NCI-H2081 (cell line): Measurements from ENCODE around the gene ST6GALNAC1.
"Not testable (repeated sequence)": the region's sequence is repeated elsewhere in the genome, so short reads cannot be mapped to it uniquely, and the experiment has no call there.

Experiments
- DNase-seq, 2 experiments: peaks; one replicate each; lab custom pipeline; 2025; lab: John Stamatoyannopoulos, UW

The ST6GALNAC1 gene

DNA sequence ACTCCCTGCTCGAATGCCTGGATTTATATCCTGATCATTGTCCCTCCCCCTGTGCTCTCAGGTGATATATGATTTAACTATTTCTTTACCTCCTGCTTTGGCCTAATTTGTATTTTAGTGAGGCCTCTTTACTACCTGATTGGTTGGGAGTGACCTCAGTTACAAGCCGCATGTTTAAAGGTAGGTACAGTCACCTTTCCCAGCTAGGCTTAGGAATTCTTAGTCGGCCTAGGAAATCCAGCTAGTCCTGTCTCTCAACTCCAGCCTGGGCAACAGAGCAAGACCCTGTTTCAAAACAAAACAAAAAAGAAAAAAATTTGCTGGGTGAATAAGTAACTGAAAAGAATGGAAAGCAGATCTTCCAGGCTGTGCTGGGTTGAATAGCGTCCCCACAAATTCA, 31.1 kb downstream of the ST6GALNAC1 start:
- DNase-seq: no peak

DNA sequence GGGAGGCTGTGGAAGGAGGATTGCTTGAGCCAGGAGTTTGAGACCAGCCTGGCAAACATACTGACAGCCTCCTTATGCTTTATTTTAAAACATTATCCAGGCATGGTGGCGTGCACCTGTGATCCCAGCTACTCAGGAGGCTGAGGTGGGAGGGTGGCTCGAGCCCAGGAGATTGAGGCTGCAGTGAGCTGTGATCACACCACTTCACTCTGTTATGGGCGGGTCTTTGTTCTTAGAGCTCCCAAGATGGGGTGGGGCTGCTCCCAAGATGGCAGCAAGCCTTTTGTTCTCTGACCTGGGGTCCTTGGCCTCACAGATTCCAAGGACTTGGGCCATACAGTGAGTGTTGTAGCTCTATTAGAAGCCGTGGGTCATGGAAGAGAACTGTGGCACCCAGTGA, 31.8 kb downstream of the ST6GALNAC1 start:
- no peak for DNase-seq

DNA sequence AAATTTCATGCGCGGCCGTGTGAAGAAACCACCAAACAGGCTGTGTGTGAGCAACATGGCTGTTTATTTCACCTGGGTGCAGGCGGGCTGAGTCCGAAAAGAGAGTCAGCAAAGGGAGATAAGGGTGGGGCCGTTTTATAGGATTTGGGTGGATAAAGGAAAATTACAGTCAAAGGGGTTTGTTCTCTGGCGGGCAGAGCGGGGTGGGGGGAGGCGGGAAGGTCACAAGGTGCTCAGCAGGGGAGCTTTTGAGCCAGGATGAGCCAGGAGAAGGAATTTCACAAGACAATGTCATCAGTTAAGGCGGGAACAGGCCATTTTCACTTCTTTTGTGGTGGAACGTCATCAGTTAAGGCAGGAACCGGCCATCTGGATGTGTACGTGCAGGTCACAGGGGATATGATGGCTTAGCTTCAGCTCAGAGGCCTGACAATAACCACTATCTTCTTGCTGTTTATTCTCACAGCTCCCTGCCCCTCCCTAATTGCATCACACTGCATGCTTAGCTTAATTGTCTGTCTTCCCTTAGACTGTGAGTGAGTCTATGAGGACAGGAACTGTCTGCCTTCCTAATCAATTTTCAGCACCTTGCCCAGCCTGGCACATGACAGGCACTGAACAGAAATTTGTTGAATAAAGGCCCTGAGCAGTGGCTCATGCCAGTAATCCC, 32.3 kb downstream of the ST6GALNAC1 start:
- DNase-seq: peak in 1 of 2 experiments; percentile 17

DNA sequence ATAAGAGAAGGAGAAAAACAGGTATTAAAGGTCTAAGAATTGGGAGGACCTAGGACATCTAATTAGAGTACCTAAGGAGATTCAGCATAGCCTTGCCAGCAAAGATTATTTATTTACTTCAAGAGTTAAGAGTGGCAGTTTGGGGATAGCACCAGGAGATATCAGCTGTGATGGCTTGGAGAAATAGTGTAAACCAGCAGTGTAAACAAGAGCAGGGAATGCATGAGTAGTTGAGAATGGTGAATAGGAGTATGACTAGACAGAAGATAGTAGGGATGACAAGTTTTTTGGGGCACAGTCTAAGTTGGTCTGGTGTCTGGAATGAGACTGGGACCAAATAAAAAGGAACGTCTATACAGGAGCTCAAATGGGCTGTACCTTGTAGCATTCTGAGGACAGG, 36.9 kb downstream of the ST6GALNAC1 start:
- not testable (repeated sequence) for DNase-seq

DNA sequence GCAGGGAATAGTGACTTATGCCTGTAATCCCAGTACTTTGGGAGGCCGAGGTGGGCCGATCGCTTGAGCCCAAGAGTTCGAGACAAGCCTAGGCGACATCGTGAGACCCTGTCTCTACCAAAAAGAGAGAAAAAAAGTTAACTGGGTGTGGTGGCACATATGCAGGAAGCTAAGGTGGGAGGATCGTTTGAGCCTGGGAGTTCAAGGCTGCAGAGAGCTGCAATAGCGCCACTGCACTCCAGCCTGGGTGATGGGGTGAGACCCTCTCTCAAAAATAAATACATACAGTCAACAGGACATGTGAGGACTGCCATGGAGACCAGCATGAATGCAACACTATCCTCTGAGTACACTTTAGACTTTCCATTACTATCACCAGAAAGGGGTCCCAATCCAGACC, 42.5 kb downstream of the ST6GALNAC1 start:
- no peak for DNase-seq

DNA sequence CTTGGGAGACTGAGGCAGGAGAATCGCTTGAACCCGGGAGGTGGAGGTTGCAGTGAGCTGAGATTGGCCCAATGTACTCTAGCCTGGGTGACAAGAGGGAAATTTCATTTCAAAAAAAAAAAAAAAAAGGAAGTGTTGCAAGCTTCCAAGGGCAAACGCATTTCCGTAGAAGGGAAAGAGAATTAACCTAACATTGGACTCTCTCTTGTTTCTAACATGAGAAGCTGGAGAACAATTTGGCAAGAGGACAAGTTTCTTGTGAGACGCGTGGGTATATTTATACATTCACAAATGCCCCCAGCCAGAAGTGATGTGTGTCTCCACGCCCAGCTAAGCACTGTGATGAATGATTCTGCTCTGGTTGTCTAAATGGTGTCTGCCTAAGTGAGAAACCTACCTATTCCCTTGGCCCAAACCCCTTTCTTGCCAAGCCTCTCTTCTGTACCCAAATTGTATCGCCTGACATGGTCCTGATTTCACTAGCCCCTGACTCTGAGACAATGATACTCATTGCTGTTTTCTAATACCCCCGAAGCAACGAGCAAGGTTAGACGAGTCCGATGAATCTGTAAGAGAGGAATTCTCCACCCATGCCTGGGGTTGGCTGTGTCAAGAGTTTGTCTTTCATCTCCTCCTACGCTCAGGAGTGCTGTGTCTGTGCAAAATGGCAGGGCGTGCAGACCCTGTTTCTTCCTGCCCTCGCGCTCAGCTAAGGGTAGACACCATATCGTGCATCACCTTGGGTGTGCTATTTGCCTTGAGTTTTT, 43.7 kb downstream of the ST6GALNAC1 start:
- no peak for DNase-seq

DNA sequence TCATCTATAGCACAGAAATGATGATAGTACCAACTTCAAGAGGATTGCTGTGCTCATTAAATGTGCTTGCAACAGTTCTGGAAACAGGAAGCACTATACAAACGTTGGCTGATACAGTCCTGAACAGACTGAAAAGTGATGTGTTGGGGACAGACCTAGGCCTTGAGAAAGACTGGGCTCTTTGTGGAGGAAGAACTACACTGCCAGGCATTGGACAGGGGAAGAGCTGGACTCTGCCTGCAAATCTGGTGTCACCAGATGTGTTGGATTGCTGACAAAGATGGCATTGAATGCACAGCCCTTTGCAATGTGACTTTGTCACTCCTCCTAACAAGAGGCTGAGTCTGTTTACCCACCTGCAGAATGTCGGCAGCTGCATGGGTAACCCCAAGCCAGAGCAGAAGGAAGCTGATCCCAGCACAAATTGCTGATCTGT, 45.5 kb downstream of the ST6GALNAC1 start:
- DNase-seq: peak; percentile 31 to 66

DNA sequence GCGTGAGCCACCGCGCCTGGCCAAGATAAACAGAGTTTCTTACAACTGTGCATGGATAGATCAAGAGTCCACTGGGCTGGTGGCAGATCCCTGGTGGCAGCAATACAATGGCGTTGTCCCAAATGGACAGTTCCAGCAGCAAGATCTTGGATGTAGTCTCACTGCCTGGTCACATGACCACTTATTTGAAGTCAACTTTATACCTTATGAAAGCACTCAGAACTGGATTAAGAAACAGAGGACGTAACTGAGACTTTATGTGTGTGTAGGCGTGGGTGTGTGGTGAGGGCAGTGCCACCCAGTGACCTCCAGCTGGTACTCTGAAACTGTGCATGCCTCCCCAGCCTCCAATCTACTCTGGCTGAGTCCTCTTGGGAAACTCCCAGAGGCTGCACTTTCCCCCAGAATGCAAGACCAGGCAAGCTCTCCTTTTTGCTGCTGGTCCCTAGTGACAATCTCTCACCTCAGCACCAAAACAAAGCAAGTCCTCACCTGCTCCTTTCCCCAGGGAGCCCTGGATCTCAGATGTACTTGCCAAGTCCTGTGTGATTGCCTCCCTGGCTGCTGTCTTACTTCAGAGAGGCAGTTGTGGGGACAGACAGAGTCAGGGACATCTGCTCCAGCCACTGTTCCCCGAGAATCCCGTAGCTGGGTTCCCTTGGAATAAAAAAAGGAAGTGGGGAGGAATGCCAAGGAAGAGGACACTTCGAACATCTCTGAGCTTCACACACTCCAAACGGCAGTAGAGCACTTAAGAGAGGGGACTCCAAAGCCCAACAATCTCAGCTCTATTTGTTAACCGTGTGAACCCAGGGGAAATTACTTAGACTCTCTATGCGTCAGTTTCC, 46.2 kb downstream of the ST6GALNAC1 start:
- peak; percentile 32 to 61 for DNase-seq

DNA sequence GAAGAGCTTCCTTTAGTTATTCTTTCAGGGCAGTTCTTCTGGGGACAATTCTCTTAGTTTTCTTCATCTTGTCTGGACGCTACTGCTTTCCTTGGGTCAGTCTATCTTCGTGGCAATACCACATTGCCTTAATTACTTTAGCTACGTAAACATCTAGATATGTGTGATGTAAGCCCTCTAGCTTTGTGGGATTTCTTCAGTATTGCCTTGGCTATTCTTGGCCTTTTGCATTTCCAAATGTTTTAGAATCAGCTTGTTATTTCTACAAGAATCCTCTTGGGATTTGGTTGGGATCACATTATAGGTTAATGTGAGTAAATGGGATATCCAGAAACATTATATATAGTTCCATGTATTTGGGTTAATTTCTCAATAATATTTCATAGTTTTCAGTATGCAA, 48.9 kb downstream of the ST6GALNAC1 start:
- DNase-seq: no peak

DNA sequence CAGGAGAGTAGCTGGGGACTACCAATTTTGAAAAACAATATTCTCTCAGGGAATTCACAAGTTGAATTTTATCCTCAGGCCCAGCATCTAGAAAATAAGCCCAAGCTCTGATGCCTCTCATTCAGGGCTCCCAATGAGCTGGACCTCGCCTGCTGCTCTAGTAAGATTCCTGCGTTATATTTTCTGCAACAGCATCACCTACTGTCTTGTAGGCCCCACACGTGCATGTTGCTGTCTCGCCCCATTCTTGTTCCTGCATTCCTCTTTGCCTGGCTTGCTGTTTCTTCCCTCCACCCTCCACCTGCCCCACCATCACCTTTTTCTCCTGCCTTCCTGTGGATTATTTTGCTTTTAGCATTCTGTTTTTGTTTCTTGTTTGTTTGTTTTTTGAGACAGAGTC, 49.6 kb downstream of the ST6GALNAC1 start:
- DNase-seq: no peak

DNA sequence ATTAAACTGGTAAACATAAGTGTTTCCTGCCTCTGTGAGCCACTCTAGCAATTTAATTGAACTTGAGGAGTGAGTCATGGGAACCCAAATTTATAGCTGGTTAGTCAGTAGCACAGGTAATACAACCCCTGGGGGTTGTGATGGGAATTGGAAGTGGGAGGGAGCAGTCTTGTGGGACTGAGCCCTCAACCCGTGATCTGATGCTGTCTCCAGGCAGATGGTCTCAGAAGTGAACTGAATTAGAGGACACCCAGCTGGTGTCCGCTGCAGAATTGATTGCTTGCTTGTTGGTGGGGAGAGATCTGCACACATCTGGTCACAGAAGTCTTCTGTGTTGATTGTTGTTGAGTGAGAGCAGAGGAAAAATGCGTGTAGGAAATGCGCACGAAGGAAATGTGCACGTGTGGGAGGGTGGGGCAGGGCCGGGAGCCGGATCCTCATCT, 50.2 kb downstream of the ST6GALNAC1 start:
- DNase-seq: peak in 1 of 2 experiments; percentile 43

DNA sequence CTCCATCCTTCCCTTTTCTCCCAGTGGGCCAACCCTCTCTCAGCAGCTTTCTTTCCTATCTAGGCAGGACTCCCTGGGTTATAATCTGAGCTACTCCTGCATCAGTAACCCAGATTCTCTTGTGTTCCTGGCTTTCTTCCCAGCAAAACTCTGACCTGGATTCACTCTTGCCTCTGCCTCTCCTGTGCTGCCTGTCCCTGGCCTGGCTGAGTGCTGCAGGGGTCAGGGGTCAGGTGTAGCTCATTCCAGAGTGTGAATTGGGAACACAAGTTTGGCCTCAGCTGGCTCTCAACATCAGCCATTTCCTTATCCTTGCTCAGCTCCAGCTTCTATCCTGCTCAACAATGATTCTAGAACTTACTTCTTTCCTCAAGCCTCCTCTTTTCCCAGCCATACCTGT, 55.4 kb downstream of the ST6GALNAC1 start:
- DNase-seq: no peak

DNA sequence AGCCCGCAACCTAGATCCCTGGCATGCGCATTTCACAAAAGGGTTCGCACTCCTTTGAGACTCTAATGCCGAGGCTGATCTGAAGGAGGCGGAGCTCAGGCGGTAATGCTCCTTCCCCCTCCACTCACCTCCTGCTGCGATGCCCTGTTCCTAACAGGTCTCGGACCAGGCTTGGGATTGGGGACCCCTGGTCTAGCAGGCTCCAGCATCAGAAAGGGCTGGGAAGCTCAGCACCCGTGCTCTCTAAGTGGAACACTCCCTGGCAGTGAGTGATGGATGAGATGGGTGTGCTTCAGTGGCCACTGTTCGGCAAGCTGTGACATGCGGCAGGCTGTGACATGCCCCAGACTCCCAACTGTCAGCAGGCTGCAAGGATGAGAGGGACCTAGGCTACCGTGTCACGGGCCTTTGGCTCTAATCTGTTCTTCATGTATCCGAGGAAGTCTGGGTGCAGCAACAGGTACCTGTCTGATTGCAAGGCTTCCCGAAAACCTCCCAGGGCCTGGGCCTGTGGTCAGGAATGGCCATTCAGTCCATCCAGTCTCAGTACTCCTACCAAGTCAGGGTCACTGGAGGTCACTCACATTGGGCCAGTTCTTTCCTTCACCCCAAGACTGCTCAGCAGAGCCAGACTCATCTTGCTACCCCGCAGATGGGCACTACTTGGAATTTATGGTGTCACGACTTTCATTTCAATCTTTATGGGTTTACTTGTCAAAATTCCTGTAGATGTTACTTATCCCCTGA, 56.6 kb downstream of the ST6GALNAC1 start:
- DNase-seq: no peak

DNA sequence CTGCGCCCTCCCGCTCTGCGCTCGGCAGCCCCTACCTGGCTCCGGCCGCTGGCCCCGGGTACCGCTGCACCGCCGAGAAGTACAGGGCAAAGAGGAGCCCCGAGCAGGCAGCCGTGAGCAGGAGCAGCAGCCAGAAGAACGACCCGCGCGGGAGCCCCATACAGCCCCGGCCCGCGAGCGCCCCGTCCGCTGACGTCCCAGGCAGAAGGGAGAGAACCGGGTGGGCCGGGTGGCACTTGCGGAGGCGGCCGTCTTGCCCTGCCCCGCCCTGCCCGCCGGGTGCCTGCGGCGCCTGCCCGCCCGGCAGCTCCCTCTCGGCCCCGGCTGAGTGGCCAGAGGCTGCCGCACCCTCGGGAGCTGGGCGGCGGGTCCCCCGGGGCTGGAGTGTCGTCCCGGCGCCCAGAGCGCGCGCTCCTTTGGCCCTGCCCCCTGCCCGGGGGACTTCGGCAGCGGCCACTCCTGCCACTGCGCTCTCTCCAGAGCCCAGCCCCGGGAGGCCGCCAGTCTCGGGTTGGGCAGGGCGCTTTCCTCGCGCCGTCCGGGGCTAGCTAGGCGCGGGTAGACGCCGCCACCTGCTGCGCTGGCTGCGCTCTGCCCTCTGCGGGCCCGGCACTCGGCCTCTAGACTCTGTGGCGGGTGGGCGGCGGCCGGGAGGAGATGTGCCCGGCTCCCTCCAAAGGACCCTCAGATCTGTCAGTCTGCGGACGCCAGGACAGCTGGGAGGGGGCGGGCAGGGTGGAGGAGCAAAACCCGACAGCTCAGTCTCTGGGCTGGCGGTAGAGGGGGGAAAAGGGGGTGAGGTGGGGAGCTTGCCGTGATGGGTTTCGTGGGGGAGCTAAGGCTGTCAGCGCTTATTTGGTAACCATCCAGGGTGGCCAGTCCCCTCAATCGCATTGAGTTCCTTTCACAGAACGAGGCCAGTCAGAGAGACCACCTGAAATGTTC, 57.6 kb downstream of the ST6GALNAC1 start, which contains the start of gene ST6GALNAC2:
TSS of gene ST6GALNAC2 (minus strand) at position 212 of the 945 bp plus-strand sequence. CDS start at position 160, 52 bp downstream.
- peak; percentile 26 to 33 for DNase-seq

DNA sequence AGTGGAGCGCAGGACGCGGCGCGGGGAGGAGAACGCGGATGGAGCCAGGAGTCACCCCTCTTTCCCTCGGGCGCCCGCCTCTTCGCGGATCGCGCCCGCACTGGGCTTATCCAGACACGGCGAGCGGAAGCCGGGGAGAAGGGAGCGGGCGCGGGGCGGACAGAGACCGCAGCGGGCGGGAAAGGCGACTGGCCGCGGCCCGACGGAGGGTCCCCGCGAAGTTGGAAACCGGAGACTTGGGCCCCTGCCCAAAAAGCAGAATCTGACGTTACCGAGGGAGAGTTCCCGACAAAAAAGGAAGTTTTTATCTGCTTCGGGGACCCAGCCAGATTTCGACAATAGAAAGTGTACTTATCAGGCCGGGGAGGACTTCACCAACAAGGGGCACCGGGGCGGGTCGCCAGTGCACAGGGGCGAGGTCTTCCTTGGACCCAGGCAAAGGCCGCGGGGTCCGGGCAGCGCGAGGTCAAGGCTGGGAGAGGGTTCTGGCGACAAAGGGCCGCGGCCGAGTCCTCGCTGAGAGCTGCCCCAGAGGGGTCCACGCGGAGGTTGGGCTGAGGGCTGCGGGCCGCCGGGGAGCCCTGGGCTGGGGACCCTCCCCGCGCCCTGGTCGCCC, 58.4 kb downstream of the ST6GALNAC1 start:
- DNase-seq: no peak

DNA sequence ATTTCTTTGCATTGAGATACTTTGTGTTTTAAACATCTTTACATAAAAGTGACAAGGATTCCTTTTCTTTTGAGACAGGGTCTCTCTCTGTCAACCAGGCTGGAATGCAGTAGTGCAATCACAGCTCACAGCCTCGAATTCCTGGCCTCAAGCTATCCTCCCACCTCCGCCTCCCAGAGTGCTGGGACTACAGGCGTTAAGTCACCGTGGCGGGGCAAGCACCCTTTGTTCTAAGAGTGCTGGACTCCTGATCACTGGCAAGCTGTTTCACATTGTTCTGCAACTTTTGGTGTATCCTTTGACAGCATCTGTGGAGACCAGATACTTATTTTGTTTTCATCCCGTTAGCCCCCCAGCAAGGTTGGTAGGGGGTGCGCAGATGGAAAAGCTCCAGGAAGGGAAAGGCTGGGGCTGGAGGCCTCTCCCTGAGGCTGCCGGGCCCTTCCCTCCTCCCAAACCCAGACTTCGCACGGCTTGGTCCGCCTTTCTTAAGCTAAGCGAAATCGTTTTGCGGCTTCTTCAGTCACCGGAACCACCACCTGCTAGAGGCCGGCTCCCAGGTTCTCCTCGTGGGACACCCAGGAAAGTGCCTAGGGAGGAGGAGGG, 59.0 kb downstream of the ST6GALNAC1 start:
- no peak for DNase-seq

DNA sequence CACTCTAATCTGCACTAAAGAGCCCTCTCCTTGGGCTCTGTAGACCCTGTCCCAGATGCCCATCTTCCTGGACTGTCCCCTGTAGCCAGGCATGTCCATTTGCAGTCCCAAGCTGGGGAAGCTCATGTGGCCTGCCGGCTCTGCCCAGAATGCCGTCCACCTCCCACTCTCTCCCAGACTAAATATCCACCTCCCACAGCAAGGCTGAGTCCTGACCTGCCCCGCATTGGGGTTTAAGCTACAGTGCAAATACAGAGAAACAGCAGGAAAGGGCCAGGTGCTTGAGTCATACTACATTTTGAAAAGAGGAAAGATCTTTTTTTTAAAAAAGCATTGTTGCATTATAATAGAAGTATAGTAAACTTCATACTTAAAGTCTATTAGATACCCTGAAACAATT, 60.9 kb downstream of the ST6GALNAC1 start:
- peak in 1 of 2 experiments; percentile 21 for DNase-seq

DNA sequence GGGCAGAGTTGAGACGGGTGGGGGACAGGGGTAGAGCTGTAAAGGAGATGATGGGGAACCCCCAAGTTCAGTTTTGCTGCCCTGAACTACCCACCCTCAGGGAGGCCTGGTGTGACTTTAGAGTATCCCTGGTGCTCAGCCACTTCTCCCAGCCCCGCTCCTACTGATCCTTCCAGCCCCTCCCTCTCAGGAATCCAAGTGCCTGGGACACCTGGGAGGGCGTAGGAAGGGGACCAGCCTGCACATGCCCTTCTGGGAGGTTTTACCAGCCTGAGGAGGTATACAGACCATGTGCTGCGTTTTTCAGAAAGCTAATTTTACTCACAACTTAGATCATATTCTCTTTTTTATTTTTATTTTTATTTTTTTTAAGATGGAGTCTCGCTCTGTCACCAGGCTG, 62.0 kb downstream of the ST6GALNAC1 start:
- DNase-seq: no peak

DNA sequence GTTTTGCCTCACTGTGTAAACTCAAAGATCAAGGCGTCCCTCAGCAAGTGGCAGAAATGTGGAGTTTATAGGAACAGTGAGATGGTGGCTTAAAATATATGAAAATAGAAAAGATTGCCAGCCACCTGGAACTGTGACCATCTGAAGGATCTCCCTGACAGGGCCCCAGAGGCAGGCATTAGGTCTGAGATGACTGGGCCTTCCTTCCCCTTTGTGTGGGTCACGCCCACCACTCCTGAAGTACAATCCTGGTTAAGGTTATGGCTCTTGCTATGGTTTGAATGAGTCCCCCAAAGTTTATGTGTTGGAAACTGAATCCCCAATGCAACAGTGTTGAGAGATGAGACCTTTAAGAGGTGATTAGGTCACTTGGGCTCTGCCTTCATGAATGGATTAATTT, 64.3 kb downstream of the ST6GALNAC1 start:
- no peak for DNase-seq

DNA sequence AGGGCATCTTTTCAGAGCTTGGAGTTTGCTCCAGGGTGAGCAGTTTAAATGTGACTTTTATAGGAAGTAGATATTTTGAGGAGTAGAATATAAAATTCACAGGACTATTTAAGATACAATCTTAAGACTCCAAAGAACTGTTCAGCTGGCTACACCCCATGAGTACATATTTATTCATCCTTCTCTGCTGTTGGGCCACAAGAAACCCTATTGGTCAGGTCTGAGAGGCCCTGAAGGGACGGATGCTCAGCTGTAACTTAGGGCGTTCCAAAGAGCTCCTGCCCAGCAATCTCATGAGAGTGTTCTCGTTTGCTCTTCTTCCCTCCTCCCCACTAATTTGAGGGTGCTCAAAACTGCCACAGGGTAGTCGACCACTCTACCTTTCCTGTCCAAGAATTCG, 65.2 kb downstream of the ST6GALNAC1 start:
- DNase-seq: no peak
